ENCODE measurements around the gene HDAC4.

- TF ChIP-seq FOSL1 (IDR thresholded peaks at IDR 0.05; ENCODE audit: insufficient read depth, low read depth, low read length), result no peak
- no peak for TF ChIP-seq PHF8 (conservative IDR thresholded peaks at IDR 0.05; ENCODE audit: low read depth, low read length)
- TF ChIP-seq BCL11A (IDR thresholded peaks at IDR 0.05; ENCODE audit: low read depth in 2 of 2, low read length in 2 of 2), result no peak
- TF ChIP-seq, protein P1, sequence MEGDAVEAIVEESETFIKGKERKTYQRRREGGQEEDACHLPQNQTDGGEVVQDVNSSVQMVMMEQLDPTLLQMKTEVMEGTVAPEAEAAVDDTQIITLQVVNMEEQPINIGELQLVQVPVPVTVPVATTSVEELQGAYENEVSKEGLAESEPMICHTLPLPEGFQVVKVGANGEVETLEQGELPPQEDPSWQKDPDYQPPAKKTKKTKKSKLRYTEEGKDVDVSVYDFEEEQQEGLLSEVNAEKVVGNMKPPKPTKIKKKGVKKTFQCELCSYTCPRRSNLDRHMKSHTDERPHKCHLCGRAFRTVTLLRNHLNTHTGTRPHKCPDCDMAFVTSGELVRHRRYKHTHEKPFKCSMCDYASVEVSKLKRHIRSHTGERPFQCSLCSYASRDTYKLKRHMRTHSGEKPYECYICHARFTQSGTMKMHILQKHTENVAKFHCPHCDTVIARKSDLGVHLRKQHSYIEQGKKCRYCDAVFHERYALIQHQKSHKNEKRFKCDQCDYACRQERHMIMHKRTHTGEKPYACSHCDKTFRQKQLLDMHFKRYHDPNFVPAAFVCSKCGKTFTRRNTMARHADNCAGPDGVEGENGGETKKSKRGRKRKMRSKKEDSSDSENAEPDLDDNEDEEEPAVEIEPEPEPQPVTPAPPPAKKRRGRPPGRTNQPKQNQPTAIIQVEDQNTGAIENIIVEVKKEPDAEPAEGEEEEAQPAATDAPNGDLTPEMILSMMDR (IDR thresholded peaks at IDR 0.05; ENCODE audit: control extremely low read depth in 1 of 3, insufficient read depth in 1 of 3, low read depth in 1 of 3, low read length in 3 of 3), result no peak
- no peak for TF ChIP-seq GTF2F1 (IDR thresholded peaks at IDR 0.05; ENCODE audit: borderline replicate concordance, low read depth, low read length)
- TF ChIP-seq, protein P2, sequence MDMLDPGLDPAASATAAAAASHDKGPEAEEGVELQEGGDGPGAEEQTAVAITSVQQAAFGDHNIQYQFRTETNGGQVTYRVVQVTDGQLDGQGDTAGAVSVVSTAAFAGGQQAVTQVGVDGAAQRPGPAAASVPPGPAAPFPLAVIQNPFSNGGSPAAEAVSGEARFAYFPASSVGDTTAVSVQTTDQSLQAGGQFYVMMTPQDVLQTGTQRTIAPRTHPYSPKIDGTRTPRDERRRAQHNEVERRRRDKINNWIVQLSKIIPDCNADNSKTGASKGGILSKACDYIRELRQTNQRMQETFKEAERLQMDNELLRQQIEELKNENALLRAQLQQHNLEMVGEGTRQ (IDR thresholded peaks at IDR 0.05; ENCODE audit: low read length), result no peak
Observed at GRCh38 chr2:239081622-239082021, 319.2 kb downstream of the HDAC4 start.

Data from H1 (cell line).